Effector memory CD4-positive, alpha-beta T cell (primary cell): ENCODE data around the gene EIF2A.

Experiments used
- DNase-seq, 3 donors: peaks; one replicate each; pipeline ENCODE4 v3.0.0-alpha.2; 2020
- H3K27ac ChIP-seq: 2 replicates; pipeline ENCODE4 v1.7.0; 2013; ENCODE audit warnings: mild to moderate bottlenecking, low read length, moderate library complexity; ENCODE audit not compliant: insufficient read depth, poor library complexity, severe bottlenecking
- H3K27me3 ChIP-seq: replicated peaks from 2 replicates; pipeline ENCODE4 v1.7.0; 2013; ENCODE audit warnings: mild to moderate bottlenecking, low read length; ENCODE audit not compliant: insufficient read depth, control insufficient read depth, poor library complexity, severe bottlenecking
- H3K36me3 ChIP-seq: 2 replicates; pipeline ENCODE4 v1.7.0; 2013; ENCODE audit warnings: mild to moderate bottlenecking, low read length, moderate library complexity; ENCODE audit not compliant: control insufficient read depth, insufficient read depth
- H3K4me1 ChIP-seq: 2 replicates; pipeline ENCODE4 v1.7.0; 2013; ENCODE audit warnings: low read length, mild to moderate bottlenecking; ENCODE audit not compliant: control insufficient read depth, insufficient read depth, poor library complexity, severe bottlenecking
- H3K4me3 ChIP-seq: 2 replicates; pipeline ENCODE4 v1.7.0; 2013; ENCODE audit warnings: low read length, low read depth, mild to moderate bottlenecking; ENCODE audit not compliant: insufficient read depth, poor library complexity, severe bottlenecking
- H3K9me3 ChIP-seq: 2 replicates; pipeline ENCODE4 v1.7.0; 2013; ENCODE audit warnings: mild to moderate bottlenecking, low read length, moderate library complexity; ENCODE audit not compliant: control insufficient read depth

EIF2A gene

GRCh38 chr3:150519026-150519425 is 27.6 kb upstream of the EIF2A start:
- no peak for DNase-seq
- Histone ChIP-seq H3K4me1 (no peaks in the 10 kb centered on the region), H3K27ac (no peak overlapping the region), H3K4me3 (no peak overlapping the region), H3K27me3 (no peaks in the 10 kb centered on the region), H3K9me3 (no peaks in the 10 kb centered on the region), H3K36me3 (no peaks in the 10 kb centered on the region)

GRCh38 chr3:150520408-150520807 is 26.2 kb upstream of the EIF2A start:
- no peaks in the 10 kb centered on the region for H3K9me3 ChIP-seq
- no peaks in the 10 kb centered on the region for H3K27me3 ChIP-seq
- H3K36me3 ChIP-seq, result no peaks in the 10 kb centered on the region
- DNase-seq, result no peak
- H3K27ac ChIP-seq, result no peak overlapping the region
- no peaks in the 10 kb centered on the region for H3K4me1 ChIP-seq
- H3K4me3 ChIP-seq, result no peak overlapping the region

GRCh38 chr3:150521463-150521862 is 25.1 kb upstream of the EIF2A start:
- Histone ChIP-seq H3K27ac (no peak overlapping the region), H3K4me3 (no peak overlapping the region), H3K36me3 (no peaks in the 10 kb centered on the region), H3K9me3 (no peaks in the 10 kb centered on the region), H3K4me1 (no peaks in the 10 kb centered on the region), H3K27me3 (no peaks in the 10 kb centered on the region)
- no peak for DNase-seq

- H3K4me1 ChIP-seq, result no peaks in the 10 kb centered on the region
- H3K4me3 ChIP-seq, result no peak overlapping the region
- H3K27me3 ChIP-seq, result no peaks in the 10 kb centered on the region
- no peaks in the 10 kb centered on the region for H3K36me3 ChIP-seq
- no peak for DNase-seq
- H3K27ac ChIP-seq, result no peak overlapping the region
- no peaks in the 10 kb centered on the region for H3K9me3 ChIP-seq
Measured at GRCh38 chr3:150523538-150523937, 23.0 kb upstream of the EIF2A start.

GRCh38 chr3:150527464-150528255 is 18.9 kb upstream of the EIF2A start:
- H3K27me3 ChIP-seq, result no peaks in the 10 kb centered on the region
- H3K27ac ChIP-seq, result no peak overlapping the region
- no peaks in the 10 kb centered on the region for H3K9me3 ChIP-seq
- no peak for DNase-seq
- no peaks in the 10 kb centered on the region for H3K36me3 ChIP-seq
- no peaks in the 10 kb centered on the region for H3K4me1 ChIP-seq
- H3K4me3 ChIP-seq, result no peak overlapping the region

GRCh38 chr3:150528354-150528797 is 18.2 kb upstream of the EIF2A start:
- H3K9me3 ChIP-seq, result no peaks in the 10 kb centered on the region
- DNase-seq, result no peak
- no peaks in the 10 kb centered on the region for H3K36me3 ChIP-seq
- no peaks in the 10 kb centered on the region for H3K4me1 ChIP-seq
- no peak overlapping the region for H3K4me3 ChIP-seq
- no peak overlapping the region for H3K27ac ChIP-seq
- H3K27me3 ChIP-seq, result no peaks in the 10 kb centered on the region

GRCh38 chr3:150531775-150532174 is 14.8 kb upstream of the EIF2A start:
- Histone ChIP-seq H3K4me1 (no peaks in the 10 kb centered on the region), H3K9me3 (no peaks in the 10 kb centered on the region), H3K4me3 (no peak overlapping the region), H3K36me3 (no peaks in the 10 kb centered on the region), H3K27me3 (no peaks in the 10 kb centered on the region), H3K27ac (no peak overlapping the region)
- DNase-seq, result no peak

GRCh38 chr3:150535204-150535603 is 11.4 kb upstream of the EIF2A start:
- Histone ChIP-seq H3K27me3 (no peaks in the 10 kb centered on the region), H3K36me3 (no peaks in the 10 kb centered on the region), H3K9me3 (no peaks in the 10 kb centered on the region), H3K4me3 (no peak overlapping the region), H3K27ac (no peak overlapping the region), H3K4me1 (no peaks in the 10 kb centered on the region)
- DNase-seq, result no peak

- Histone ChIP-seq H3K27me3 (no peaks in the 10 kb centered on the region), H3K4me3 (no peak overlapping the region), H3K27ac (no peak overlapping the region), H3K36me3 (peaks cover 7% of the 10 kb centered on the region), H3K4me1 (no peaks in the 10 kb centered on the region), H3K9me3 (no peaks in the 10 kb centered on the region)
- DNase-seq, result no peak
Measured at GRCh38 chr3:150538324-150539208, 8.0 kb upstream of the EIF2A start.

GRCh38 chr3:150540297-150540696 is 6.3 kb upstream of the EIF2A start:
- DNase-seq, result no peak
- Histone ChIP-seq H3K27me3 (no peaks in the 10 kb centered on the region), H3K27ac (no peak overlapping the region), H3K9me3 (no peaks in the 10 kb centered on the region), H3K4me1 (peaks cover 3% of the 10 kb centered on the region), H3K4me3 (no peak overlapping the region), H3K36me3 (peaks cover 13% of the 10 kb centered on the region)
